ENCODE results near the gene SGK2. TPM values are rescaled to one million over a fixed set of nuclear protein-coding genes. Genes with fewer than 3 reads are reported as not detected.

Gene SGK2
- total RNA-seq, 2 experiments from 2014 or later: 0.41 to 0.48 TPM

- no TSS peak for BruUV-seq (replicated peaks)
- no peaks in the 10 kb centered on the region for H3K9me2 ChIP-seq (ENCODE audit: insufficient read depth, low read length)
- peak overlapping the region; percentile 79 for H3K4me3 ChIP-seq (ENCODE audit: low read depth, low read length, poor library complexity, severe bottlenecking)
- no peaks in the 10 kb centered on the region for H3K9me3 ChIP-seq (ENCODE audit: low read length)
- H3K4me2 ChIP-seq (ENCODE audit: low read length): peak overlapping the region; percentile 67
- intact Hi-C loops (cut with micrococcal nuclease; ENCODE audit: unreplicated experiment): loop anchor here (2.0 kb wide), 1 partner anchor 56 kb away; no protein-coding TSS in a partner anchor
- no peaks in the 10 kb centered on the region for H4K20me1 ChIP-seq (ENCODE audit: insufficient read depth, low read length)
- peak overlapping the region; percentile 47 for H3K27ac ChIP-seq (ENCODE audit: low read depth, low read length, poor library complexity, severe bottlenecking)
- DNase-seq (ENCODE audit: low spot score): no peak
- TF ChIP-seq, protein P1, sequence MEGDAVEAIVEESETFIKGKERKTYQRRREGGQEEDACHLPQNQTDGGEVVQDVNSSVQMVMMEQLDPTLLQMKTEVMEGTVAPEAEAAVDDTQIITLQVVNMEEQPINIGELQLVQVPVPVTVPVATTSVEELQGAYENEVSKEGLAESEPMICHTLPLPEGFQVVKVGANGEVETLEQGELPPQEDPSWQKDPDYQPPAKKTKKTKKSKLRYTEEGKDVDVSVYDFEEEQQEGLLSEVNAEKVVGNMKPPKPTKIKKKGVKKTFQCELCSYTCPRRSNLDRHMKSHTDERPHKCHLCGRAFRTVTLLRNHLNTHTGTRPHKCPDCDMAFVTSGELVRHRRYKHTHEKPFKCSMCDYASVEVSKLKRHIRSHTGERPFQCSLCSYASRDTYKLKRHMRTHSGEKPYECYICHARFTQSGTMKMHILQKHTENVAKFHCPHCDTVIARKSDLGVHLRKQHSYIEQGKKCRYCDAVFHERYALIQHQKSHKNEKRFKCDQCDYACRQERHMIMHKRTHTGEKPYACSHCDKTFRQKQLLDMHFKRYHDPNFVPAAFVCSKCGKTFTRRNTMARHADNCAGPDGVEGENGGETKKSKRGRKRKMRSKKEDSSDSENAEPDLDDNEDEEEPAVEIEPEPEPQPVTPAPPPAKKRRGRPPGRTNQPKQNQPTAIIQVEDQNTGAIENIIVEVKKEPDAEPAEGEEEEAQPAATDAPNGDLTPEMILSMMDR (conservative IDR thresholded peaks at IDR 0.05; ENCODE audit: low read length): no peak; the same call in 1 of the 2 replicates
- TF ChIP-seq EZH2phosphoT487 (IDR thresholded peaks at IDR 0.05; ENCODE audit: borderline replicate concordance, low read depth, low read length): no peak
- H2AFZ ChIP-seq (ENCODE audit: low read length): peak overlapping the region; percentile 50; the same call in 1 of the 2 replicates
- H3K79me2 ChIP-seq (ENCODE audit: insufficient read depth, low read depth, low read length): peaks cover 6% of the 10 kb centered on the region; the same call in 1 of the 2 replicates
- CTCF ChIA-PET (ENCODE audit: unreplicated experiment): no interaction called here
- H3K4me1 ChIP-seq (ENCODE audit: insufficient read depth, low read length, poor library complexity, severe bottlenecking): peaks cover 14% of the 10 kb centered on the region
- peaks cover 13% of the 10 kb centered on the region for H3K36me3 ChIP-seq (ENCODE audit: insufficient read depth, low read length)
- POLR2A ChIA-PET: interaction anchor here (2.4 kb wide), 1 partner anchor 57 kb away, joined by 13 read pairs; the partner anchor contains the start of gene SRSF6
These were observed 44.2 kb upstream of the SGK2 start for GRCh38 chr20:43514648-43514999.

DNA sequence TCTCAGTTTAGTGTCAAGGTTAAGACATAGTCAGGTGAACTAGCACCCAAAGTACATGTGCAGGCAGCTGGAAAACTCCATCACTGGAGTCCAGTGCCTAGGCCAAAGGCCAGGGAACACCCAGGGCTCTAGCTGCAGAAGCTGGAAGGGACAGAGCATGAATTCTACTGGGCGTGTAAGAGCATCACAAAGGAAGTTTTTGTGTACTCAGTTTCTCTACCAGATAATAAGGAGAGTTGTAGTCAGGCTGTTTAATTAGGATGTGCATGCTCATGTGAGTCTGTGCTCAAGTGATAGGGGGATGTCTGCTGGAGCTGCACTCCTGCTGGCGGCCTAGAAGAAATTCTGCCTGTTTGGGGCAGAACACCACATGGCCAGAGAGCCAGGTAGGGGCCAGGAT, 43.2 kb upstream of the SGK2 start:
- H3K27ac ChIP-seq (ENCODE audit: low read depth, low read length, poor library complexity, severe bottlenecking): no peak overlapping the region
- TF ChIP-seq, protein P1 (conservative IDR thresholded peaks at IDR 0.05; ENCODE audit: low read length): no peak
- TF ChIP-seq EZH2phosphoT487 (IDR thresholded peaks at IDR 0.05; ENCODE audit: borderline replicate concordance, low read depth, low read length): no peak
- H3K79me2 ChIP-seq (ENCODE audit: insufficient read depth, low read depth, low read length): peaks cover 6% of the 10 kb centered on the region; the same call in 1 of the 2 replicates
- peak; percentile 7 for DNase-seq (ENCODE audit: low spot score)
- H2AFZ ChIP-seq (ENCODE audit: low read length): no peak overlapping the region
- POLR2A ChIA-PET: interaction anchor here (0.6 to 2.4 kb wide), 2 partner anchors 58 to 1785 kb away, joined by 3 to 13 read pairs; partner anchors contain the start of gene SRSF6
- BruUV-seq (replicated peaks): no TSS peak
- no peaks in the 10 kb centered on the region for H3K9me2 ChIP-seq (ENCODE audit: insufficient read depth, low read length)
- no peaks in the 10 kb centered on the region for H3K9me3 ChIP-seq (ENCODE audit: low read length)
- H3K4me1 ChIP-seq (ENCODE audit: insufficient read depth, low read length, poor library complexity, severe bottlenecking): peaks cover 14% of the 10 kb centered on the region
- H4K20me1 ChIP-seq (ENCODE audit: insufficient read depth, low read length): no peaks in the 10 kb centered on the region
- peak overlapping the region; percentile 79 for H3K4me3 ChIP-seq (ENCODE audit: low read depth, low read length, poor library complexity, severe bottlenecking)
- peak overlapping the region; percentile 67 for H3K4me2 ChIP-seq (ENCODE audit: low read length)
- intact Hi-C loops (cut with micrococcal nuclease; ENCODE audit: unreplicated experiment): loop anchor here (2.0 kb wide), 1 partner anchor 57 kb away; no protein-coding TSS in a partner anchor
- peaks cover 23% of the 10 kb centered on the region for H3K36me3 ChIP-seq (ENCODE audit: insufficient read depth, low read length)
- CTCF ChIA-PET (ENCODE audit: unreplicated experiment): no interaction called here

- intact Hi-C loops (cut with micrococcal nuclease; ENCODE audit: unreplicated experiment): no loop called here
- POLR2A ChIA-PET: no interaction called here
- BruUV-seq (replicated peaks): TSS peak; percentile 53
- H3K4me3 ChIP-seq (ENCODE audit: low read depth, low read length, poor library complexity, severe bottlenecking): peak overlapping the region; percentile 79
- H3K9me3 ChIP-seq (ENCODE audit: low read length): no peaks in the 10 kb centered on the region
- TF ChIP-seq, protein P1 (conservative IDR thresholded peaks at IDR 0.05; ENCODE audit: low read length): no peak
- TF ChIP-seq EZH2phosphoT487 (IDR thresholded peaks at IDR 0.05; ENCODE audit: borderline replicate concordance, low read depth, low read length): no peak
- peaks cover 6% of the 10 kb centered on the region; the same call in 1 of the 2 replicates for H3K79me2 ChIP-seq (ENCODE audit: insufficient read depth, low read depth, low read length)
- no peak for DNase-seq (ENCODE audit: low spot score)
- no peaks in the 10 kb centered on the region for H3K9me2 ChIP-seq (ENCODE audit: insufficient read depth, low read length)
- no peak overlapping the region for H3K27ac ChIP-seq (ENCODE audit: low read depth, low read length, poor library complexity, severe bottlenecking)
- peak overlapping the region; percentile 67 for H3K4me2 ChIP-seq (ENCODE audit: low read length)
- peaks cover 25% of the 10 kb centered on the region for H3K36me3 ChIP-seq (ENCODE audit: insufficient read depth, low read length)
- H2AFZ ChIP-seq (ENCODE audit: low read length): no peak overlapping the region
- CTCF ChIA-PET (ENCODE audit: unreplicated experiment): no interaction called here
- H3K4me1 ChIP-seq (ENCODE audit: insufficient read depth, low read length, poor library complexity, severe bottlenecking): peaks cover 14% of the 10 kb centered on the region
- H4K20me1 ChIP-seq (ENCODE audit: insufficient read depth, low read length): no peaks in the 10 kb centered on the region
These were observed 42.5 kb upstream of the SGK2 start for GRCh38 chr20:43516251-43516824.
